Endothelial cell of umbilical vein (primary cell): ENCODE measurements around the gene GRK4. TPM values are rescaled to one million over a fixed set of nuclear protein-coding genes. Genes with fewer than 3 reads are reported as not detected.

Experiments
- BruUV-seq: library from RNA; stranded (reverse); fragments of 400-500 nt; replicated peaks from 2 replicates; lab custom pipeline; 2021; lab: Mats Ljungman, UMichigan
- CTCF ChIA-PET: fragments of 300-600, 350-600 bp; sonication (Branson Sonifier 250); formaldehyde crosslinking; loops from one replicate; lab custom pipeline; 2021; ENCODE audit warnings: antibody characterized with exemption, inconsistent platforms; lab: Charles Lee
- POLR2A ChIA-PET: fragments of 300-600, 350-600 bp; sonication (Branson Sonifier 250); formaldehyde crosslinking; loops from one replicate; lab custom pipeline; 2021; ENCODE audit warnings: antibody characterized with exemption, inconsistent platforms; lab: Charles Lee
- DNase-seq: peaks from one replicate; pipeline ENCODE4 v3.0.0-alpha.2; 2011; ENCODE audit warnings: low read depth, low spot score
- FAIRE-seq: peaks from 2 replicates; lab custom pipeline; 2011; peaks lifted over from hg19 to GRCh38; lab: Jason Lieb, UNC
- H2AFZ ChIP-seq: 2 replicates; pipeline ENCODE4 v1.6.0; 2012; ENCODE audit warnings: low read depth, low read length, control low read depth, inconsistent platforms
- H3K27ac ChIP-seq: 2 replicates; pipeline ENCODE4 v1.5.1; 2011; ENCODE audit warnings: low read depth, mild to moderate bottlenecking, control low read depth, low read length, moderate library complexity; ENCODE audit not compliant: insufficient read depth
- H3K27me3 ChIP-seq, 2 experiments: 2 replicates each; pipeline versions ENCODE4 v1.6.0 to v1.6.1; 2011; ENCODE audit warnings: low read length in 2 of 2, mixed read lengths in 1 of 2; ENCODE audit not compliant: control insufficient read depth in 2 of 2, insufficient read depth in 2 of 2
- H3K36me3 ChIP-seq, 2 experiments: 2 replicates in 1 of 2; 3 replicates in 1 of 2; pipeline ENCODE4 v1.5.1; 2011; ENCODE audit warnings: low read length in 2 of 2, mild to moderate bottlenecking in 1 of 2, moderate library complexity in 1 of 2; ENCODE audit not compliant: control insufficient read depth in 2 of 2, insufficient read depth in 2 of 2; ENCODE audit errors: extremely low read depth in 1 of 2
- H3K4me1 ChIP-seq: 3 replicates; pipeline ENCODE4 v1.5.1; 2011; ENCODE audit warnings: mild to moderate bottlenecking, low read length; ENCODE audit not compliant: control insufficient read depth, insufficient read depth; ENCODE audit errors: extremely low read depth
- H3K4me2 ChIP-seq: 2 replicates; pipeline ENCODE4 v1.6.1; 2011; ENCODE audit warnings: low read length, control low read depth, mixed read lengths; ENCODE audit not compliant: insufficient read depth
- H3K4me3 ChIP-seq, 3 experiments: fragments of 200-600 bp in 1 of 3; sonication (generic), shearing (Covaris generic) in 1 of 3; replicated peaks in 1 of 3; 2 replicates each; pipeline ENCODE4 v1.5.1; 2011 to 2016; ENCODE audit warnings: control low read depth in 3 of 3, low read length in 3 of 3, mild to moderate bottlenecking in 2 of 3, inconsistent platforms in 1 of 3, low read depth in 1 of 3, moderate library complexity in 1 of 3; ENCODE audit not compliant: insufficient read depth in 1 of 3
- H3K79me2 ChIP-seq: 2 replicates; pipeline ENCODE4 v1.6.0; 2012; ENCODE audit warnings: low read length, inconsistent platforms; ENCODE audit not compliant: control insufficient read depth, insufficient read depth
- H3K9ac ChIP-seq: replicated peaks from 2 replicates; pipeline ENCODE3; 2011; ENCODE audit warnings: low read length, control low read depth; ENCODE audit not compliant: insufficient read depth; ENCODE audit errors: extremely low read depth
- H3K9me1 ChIP-seq: replicated peaks from 3 replicates; pipeline ENCODE4 v1.6.0; 2011; ENCODE audit warnings: mild to moderate bottlenecking, low read length; ENCODE audit not compliant: control insufficient read depth, insufficient read depth; ENCODE audit errors: extremely low read depth
- H3K9me3 ChIP-seq: replicated peaks from 2 replicates; pipeline ENCODE4 v1.5.1; 2012; ENCODE audit warnings: low read length, inconsistent platforms; ENCODE audit not compliant: control insufficient read depth, insufficient read depth
- H4K20me1 ChIP-seq: replicated peaks from 2 replicates; pipeline ENCODE3; 2011; ENCODE audit warnings: mild to moderate bottlenecking, low read length; ENCODE audit not compliant: control insufficient read depth, insufficient read depth; ENCODE audit errors: extremely low read depth
- EZH2 ChIP-seq: IDR thresholded peaks from 2 replicates; pipeline ENCODE4 v1.6.1; 2012; ENCODE audit warnings: borderline replicate concordance, low read depth, mild to moderate bottlenecking, moderate library complexity, low read length, inconsistent platforms; ENCODE audit not compliant: severe bottlenecking
- FOS ChIP-seq: IDR thresholded peaks from 2 replicates; pipeline ENCODE4 v1.6.1; 2011; ENCODE audit warnings: mild to moderate bottlenecking, low read length, moderate library complexity, borderline replicate concordance; ENCODE audit not compliant: insufficient read depth
- GATA2 ChIP-seq: IDR thresholded peaks from 2 replicates; pipeline ENCODE4 v1.7.0; 2011; ENCODE audit warnings: low read depth, mild to moderate bottlenecking, moderate library complexity, mixed read lengths, low read length; ENCODE audit not compliant: insufficient read length, insufficient read depth
- JUN ChIP-seq: IDR thresholded peaks from 2 replicates; pipeline ENCODE4 v1.6.1; 2011; ENCODE audit warnings: borderline replicate concordance, low read depth; ENCODE audit not compliant: insufficient read length, insufficient read depth
- MYC ChIP-seq: IDR thresholded peaks from one replicate; pipeline ENCODE4 v1.6.1; 2011; ENCODE audit warnings: mild to moderate bottlenecking, low read depth, low read length
- POLR2A ChIP-seq: IDR thresholded peaks from 2 replicates; pipeline ENCODE4 v1.6.1; 2012; ENCODE audit warnings: low read depth, mild to moderate bottlenecking, control low read depth, low read length
- POLR2AphosphoS5 ChIP-seq: IDR thresholded peaks from 2 replicates; pipeline ENCODE4 v1.6.1; 2012; ENCODE audit warnings: low read depth, mild to moderate bottlenecking, control low read depth, low read length, moderate library complexity; ENCODE audit not compliant: insufficient read depth
- dilution Hi-C: fragments of 300-500 bp; cut with MboI; formaldehyde crosslinking; loops from one replicate; pipeline ENCODE4 v1.15.0; 2019; ENCODE audit warnings: low sequenced_read_pairs; ENCODE audit not compliant: extremely low pct_ligation_motif_present
- intact Hi-C: fragments of 100-400 bp; cut with micrococcal nuclease; formaldehyde crosslinking; loops from one replicate; pipeline ENCODE4 v1.10.0; 2022
- polyA plus RNA-seq, 4 experiments: library from polyadenylated mRNA; depleted of rRNA in 3 of 4; stranded (reverse) in 3 of 4; unstranded in 1 of 4; fragments of >200 nt; gene quantifications; 2 replicates each; pipeline versions ENCODE4 v1.2.1 to v1.2.3, GENCODE V29; 2011 to 2012; ENCODE audit warnings: missing spikeins in 1 of 4
- total RNA-seq: library from RNA; stranded (reverse); gene quantifications from 2 replicates; pipeline ENCODE4 v1.2.3, GENCODE V29; 2021
- TF ChIP-seq, protein P1 (sequence below): IDR thresholded peaks from 2 replicates; pipeline ENCODE4 v1.6.1; 2011; ENCODE audit not compliant: insufficient read depth, insufficient read length
- TF ChIP-seq, protein P2 (sequence below), 2 donors: IDR thresholded peaks; 1 replicate in 1 of 2; 2 replicates in 1 of 2; pipeline ENCODE4 v1.5.1; 2011; ENCODE audit warnings: low read length in 2 of 2, mild to moderate bottlenecking in 2 of 2, moderate library complexity in 2 of 2, control low read depth in 1 of 2, inconsistent platforms in 1 of 2, low read depth in 1 of 2; ENCODE audit not compliant: insufficient read depth in 1 of 2; ENCODE audit errors: extremely low read depth in 1 of 2

GRK4 gene
- total and polyA plus RNA-seq, 2 donors (not counting 3 experiments of a cell fraction or from before 2014, with no cell fraction given) = 3.1 to 6.3 TPM

DNA sequence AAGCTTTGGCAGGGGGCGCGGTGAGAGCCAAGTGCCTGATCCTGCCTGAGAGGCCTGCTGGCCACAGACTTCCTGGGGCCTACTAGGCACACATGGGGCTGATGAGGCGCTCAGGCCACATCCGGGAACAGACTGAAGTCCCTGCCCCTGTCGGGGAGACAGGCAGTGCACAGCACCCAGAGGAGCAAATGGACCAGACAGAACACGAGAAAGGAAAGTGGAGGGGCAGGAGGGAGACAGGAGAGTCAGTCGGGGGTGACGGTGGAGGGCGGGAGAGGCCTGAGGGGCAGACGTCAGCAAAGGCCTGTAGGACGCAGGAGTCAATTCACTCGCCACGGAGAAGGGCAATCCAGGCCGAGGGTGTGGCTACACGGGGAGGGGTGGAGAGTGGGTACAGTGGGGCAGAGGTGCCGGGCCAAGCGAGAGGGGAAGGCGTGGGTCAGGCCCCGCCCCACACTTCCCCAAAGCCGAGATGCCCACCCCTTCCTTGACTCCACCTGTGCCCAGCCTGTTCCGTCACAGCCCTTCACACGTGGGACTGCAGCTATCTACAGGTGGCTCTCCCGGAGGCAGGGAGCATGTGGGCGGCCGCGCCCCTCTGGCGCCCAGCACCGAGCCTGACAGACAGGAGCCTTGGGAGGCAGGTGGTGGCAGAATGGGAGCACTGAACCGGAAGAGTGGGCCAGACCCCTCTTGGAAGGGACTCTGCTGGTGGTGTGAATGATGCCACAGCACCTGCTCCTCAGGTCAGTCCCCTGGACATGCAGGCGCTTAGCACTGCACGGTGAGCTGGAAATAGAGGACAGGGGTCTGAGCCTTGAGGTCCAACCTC, 20.6 kb upstream of the GRK4 start:
- Histone ChIP-seq H3K27ac (no peak overlapping the region), H2AFZ (no peak overlapping the region), H3K79me2 (no peaks in the 10 kb centered on the region), H4K20me1 (no peaks in the 10 kb centered on the region), H3K4me3 (no peak overlapping the region), H3K36me3 (peaks cover 28 to 78% of the 10 kb centered on the region in 2 experiments), H3K9ac (no peak overlapping the region), H3K4me1 (no peaks in the 10 kb centered on the region), H3K9me1 (no peaks in the 10 kb centered on the region), H3K4me2 (no peak overlapping the region), H3K9me3 (no peaks in the 10 kb centered on the region), H3K27me3 (no peaks in the 10 kb centered on the region)
- intact Hi-C loops (no loop called here), dilution Hi-C loops (no loop called here)
- DNase-seq (no peak), FAIRE-seq (no peak)
- ChIA-PET POLR2A (no interaction called here), CTCF (no interaction called here)
- TF ChIP-seq POLR2AphosphoS5 (no peak), EZH2 (no peak), FOS (no peak), MYC (no peak), JUN (no peak), GATA2 (no peak), POLR2A (no peak)
- TF ChIP-seq, protein P1, sequence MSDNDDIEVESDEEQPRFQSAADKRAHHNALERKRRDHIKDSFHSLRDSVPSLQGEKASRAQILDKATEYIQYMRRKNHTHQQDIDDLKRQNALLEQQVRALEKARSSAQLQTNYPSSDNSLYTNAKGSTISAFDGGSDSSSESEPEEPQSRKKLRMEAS = no peak
- TF ChIP-seq, protein P2, sequence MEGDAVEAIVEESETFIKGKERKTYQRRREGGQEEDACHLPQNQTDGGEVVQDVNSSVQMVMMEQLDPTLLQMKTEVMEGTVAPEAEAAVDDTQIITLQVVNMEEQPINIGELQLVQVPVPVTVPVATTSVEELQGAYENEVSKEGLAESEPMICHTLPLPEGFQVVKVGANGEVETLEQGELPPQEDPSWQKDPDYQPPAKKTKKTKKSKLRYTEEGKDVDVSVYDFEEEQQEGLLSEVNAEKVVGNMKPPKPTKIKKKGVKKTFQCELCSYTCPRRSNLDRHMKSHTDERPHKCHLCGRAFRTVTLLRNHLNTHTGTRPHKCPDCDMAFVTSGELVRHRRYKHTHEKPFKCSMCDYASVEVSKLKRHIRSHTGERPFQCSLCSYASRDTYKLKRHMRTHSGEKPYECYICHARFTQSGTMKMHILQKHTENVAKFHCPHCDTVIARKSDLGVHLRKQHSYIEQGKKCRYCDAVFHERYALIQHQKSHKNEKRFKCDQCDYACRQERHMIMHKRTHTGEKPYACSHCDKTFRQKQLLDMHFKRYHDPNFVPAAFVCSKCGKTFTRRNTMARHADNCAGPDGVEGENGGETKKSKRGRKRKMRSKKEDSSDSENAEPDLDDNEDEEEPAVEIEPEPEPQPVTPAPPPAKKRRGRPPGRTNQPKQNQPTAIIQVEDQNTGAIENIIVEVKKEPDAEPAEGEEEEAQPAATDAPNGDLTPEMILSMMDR (IDR thresholded peaks at IDR 0.05; ENCODE audit: extremely low read depth in 1 of 2, insufficient read depth in 1 of 2, low read depth in 1 of 2, low read length in 2 of 2) = no peak
- BruUV-seq = no TSS peak
